GM21529 (cell line): Measurements from ENCODE around the gene PTMS.
"Not testable (repeated sequence)": the region's sequence is repeated elsewhere in the genome, so short reads cannot be mapped to it uniquely, and the experiment has no call there.

Source experiments
- ATAC-seq: cut with Tn5 transposase; IDR thresholded peaks from one replicate; pipeline ENCODE4 v1.9.1; 2021; ENCODE audit not compliant: unreplicated experiment

Gene PTMS, protein sequence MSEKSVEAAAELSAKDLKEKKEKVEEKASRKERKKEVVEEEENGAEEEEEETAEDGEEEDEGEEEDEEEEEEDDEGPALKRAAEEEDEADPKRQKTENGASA

GRCh38 chr12:6765634-6766581 is at the start of gene PTMS:
Gene PTMS, plus strand, starts transcription at chr12:6766363. Its CDS starts 343 bp downstream, at chr12:6766706.
- ATAC-seq: peak; percentile 15

GRCh38 chr12:6716874-6717437 is 49.2 kb upstream of the PTMS start:
- ATAC-seq: no peak

- ATAC-seq: no peak
Observed at GRCh38 chr12:6722863-6723262, 43.3 kb upstream of the PTMS start.

- ATAC-seq: peak; percentile 93
Observed at GRCh38 chr12:6723607-6724408, 42.4 kb upstream of the PTMS start, which contains the start of gene COPS7A. Gene COPS7A, plus strand, starts transcription at chr12:6724046. Its CDS starts 611 bp downstream, at chr12:6724657.

DNA sequence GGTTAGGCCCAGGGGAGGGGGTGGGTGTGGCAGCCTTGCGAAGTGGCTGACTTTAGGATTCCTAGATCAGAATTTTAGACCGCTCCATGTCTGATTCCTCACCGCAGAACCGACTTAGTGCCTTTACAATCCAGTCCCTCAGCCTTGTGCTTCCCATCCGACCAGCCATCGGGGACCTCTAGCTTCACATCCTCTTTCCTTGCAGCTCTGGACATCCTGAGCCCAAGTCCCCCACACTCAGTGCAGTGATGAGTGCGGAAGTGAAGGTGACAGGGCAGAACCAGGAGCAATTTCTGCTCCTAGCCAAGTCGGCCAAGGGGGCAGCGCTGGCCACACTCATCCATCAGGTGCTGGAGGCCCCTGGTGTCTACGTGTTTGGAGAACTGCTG is 41.8 kb upstream of the PTMS start:
- peak; percentile 24 for ATAC-seq

GRCh38 chr12:6725350-6725749 is 40.8 kb upstream of the PTMS start:
- no peak for ATAC-seq

DNA sequence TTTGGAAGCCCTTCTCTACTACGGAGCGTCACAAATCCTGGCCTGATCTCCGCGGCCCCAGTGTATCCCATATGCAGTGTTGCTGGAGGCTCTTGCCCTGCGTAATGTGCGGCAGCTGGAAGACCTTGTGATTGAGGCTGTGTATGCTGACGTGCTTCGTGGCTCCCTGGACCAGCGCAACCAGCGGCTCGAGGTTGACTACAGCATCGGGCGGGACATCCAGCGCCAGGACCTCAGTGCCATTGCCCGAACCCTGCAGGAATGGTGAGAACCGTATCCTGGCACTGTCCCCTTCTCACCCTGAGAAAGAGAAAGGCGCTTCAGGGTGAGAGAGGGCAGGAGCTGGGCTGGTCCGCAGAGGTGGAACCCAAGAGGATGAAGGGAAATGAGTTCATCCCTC is 37.0 kb upstream of the PTMS start:
- ATAC-seq: no peak

GRCh38 chr12:6730169-6730568 is 36.0 kb upstream of the PTMS start:
- ATAC-seq: no peak

- ATAC-seq: no peak
Observed at GRCh38 chr12:6734506-6735387, 31.4 kb upstream of the PTMS start.

DNA sequence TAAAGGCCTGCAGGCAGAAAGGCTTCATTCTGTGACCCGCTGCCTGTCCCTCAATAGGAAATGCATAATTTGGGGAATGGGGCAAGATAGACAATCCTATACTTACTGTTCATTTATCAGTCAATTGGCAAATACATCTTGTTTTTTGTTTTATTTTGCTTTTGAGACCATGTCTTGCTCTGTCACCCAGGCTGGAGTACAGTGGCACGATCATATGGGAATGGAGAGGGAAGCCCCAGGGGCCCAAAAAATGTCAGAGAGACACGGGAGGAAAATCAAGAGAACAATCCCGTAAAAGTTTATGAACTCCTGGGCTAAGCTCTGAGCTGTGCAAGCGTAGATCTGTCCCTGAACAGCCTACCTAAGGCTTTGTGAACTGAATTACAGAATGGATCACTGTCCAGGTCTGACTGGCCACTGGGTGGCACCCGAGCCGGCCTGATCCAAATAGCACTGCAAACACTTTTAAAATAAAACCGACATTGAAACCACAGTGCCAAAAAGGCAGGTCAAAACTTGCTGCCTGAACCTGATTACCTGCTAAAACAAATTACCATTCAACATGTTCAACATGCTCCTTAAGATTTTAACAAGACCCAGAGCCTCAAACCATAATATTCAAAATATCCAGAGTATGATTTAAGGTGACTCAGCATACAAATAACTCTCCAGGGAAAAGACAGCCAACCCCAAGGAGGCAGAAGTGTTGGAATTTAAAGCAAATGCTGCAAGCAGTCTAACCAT is 30.5 kb upstream of the PTMS start:
- ATAC-seq: no peak

DNA sequence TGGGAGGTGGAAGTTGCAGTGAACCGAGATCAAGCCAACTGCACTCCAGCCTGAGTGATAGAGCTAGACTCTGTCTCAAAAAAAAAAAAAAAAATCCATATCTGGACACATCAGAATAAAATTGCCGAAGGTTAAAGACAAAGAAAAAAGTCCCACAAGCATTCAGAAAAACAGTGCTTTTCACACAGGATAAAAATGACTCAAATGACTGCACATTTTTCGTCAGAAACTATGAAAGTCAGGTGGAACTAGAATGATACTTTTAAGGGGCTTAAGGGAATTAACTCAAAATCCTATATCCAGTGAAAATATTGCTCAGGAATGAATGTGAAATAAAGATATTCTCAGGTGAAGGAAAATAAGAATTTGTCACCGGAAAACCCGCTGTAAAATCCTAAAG is 29.4 kb upstream of the PTMS start:
- no peak for ATAC-seq

DNA sequence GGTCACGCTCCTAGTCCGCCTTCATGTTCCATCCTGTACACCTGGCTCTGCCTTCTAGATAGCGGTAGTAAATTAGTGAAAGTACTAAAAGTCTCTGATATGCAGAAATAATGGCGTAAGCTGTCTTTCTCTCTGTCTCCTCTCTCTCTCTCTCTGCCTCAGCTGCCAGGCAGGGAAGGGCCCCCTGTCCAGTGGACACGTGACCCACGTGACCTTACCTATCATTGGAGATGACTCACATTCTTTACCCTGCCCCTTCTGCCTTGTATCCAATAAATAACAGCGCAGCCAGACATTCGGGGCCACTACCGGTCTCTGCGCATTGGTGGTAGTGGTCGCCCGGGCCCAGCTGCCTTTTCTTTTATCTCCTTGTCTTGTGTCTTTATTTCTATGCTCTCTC is 24.1 kb upstream of the PTMS start:
- ATAC-seq: not testable (repeated sequence)

DNA sequence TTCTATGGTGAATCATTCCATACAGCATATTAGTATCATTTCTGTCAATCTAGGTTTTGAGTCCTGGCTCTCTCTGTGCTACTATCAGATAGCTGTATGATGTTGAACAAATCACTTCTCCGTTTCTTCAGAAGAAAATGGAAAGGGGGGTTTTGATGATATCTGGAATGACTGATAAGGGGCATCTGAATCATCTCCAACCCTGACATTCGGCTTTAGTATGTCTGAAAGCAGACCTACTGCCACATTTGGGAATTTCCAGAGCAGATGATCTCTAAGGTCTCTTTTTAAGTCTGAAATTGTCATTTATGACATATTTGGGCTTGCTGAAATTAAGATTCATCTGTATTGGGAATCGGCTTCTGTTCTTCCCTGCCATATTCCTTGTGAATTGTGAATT is 23.3 kb upstream of the PTMS start:
- no peak for ATAC-seq

- ATAC-seq: not testable (repeated sequence)
Observed at GRCh38 chr12:6743300-6743699, 22.9 kb upstream of the PTMS start.

GRCh38 chr12:6745741-6746525 is 20.2 kb upstream of the PTMS start:
- ATAC-seq: no peak

DNA sequence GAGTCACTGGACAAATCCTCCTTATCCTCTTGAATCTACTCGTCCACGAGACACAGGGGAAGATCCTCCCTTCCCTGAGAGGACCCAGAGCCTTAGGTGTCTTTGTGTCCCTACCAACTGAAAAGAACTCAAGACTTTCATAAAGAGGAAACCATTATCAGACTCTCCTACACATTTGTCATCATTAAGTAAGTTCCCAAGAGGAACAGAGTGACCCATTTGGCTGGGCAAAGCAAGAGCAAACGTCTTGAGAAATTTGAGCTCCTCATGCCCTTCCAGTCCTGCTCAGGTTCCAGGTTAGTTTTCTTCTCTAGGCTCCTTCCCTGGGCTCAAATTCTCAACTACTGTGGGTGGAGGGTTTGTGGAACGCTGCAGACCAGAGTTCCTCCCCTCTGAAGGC is 18.9 kb upstream of the PTMS start:
- no peak for ATAC-seq

- ATAC-seq: no peak
Observed at GRCh38 chr12:6748761-6749160, 17.4 kb upstream of the PTMS start.

DNA sequence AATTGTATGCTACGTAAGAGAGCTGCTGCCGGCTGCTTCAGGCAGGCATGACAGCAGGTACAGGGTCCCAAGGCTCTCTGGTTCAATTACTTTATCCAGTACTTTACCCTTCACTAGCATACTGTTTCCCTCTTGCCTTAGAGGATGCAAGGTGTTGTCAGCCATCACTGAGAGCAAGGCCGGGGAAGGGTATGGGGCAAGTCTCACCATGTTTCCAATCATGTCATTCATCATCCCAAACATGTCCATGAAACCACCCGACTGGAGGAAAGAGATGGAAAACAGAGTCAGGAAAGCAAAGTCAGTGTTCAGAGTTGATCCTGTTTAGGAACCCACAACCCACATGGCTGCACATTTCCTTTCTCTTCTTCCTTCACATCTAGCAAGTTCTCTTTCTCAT is 15.7 kb upstream of the PTMS start:
- ATAC-seq: no peak

GRCh38 chr12:6751767-6752166 is 14.4 kb upstream of the PTMS start:
- ATAC-seq: no peak
